Endothelial cell of umbilical vein (primary cell): ENCODE measurements around the gene CELF2. TPM values are rescaled to one million over a fixed set of nuclear protein-coding genes. Genes with fewer than 3 reads are reported as not detected.
A peak's percentile ranks its signal among the peaks of the same experiment; 100 is the strongest.

Experiments used
- BruUV-seq: library from RNA; stranded (reverse); fragments of 400-500 nt; replicated peaks from 2 replicates; lab custom pipeline; 2021; lab: Mats Ljungman, UMichigan
- CTCF ChIA-PET: fragments of 300-600, 350-600 bp; sonication (Branson Sonifier 250); formaldehyde crosslinking; loops from one replicate; lab custom pipeline; 2021; ENCODE audit warnings: antibody characterized with exemption, inconsistent platforms; lab: Charles Lee
- POLR2A ChIA-PET: fragments of 300-600, 350-600 bp; sonication (Branson Sonifier 250); formaldehyde crosslinking; loops from one replicate; lab custom pipeline; 2021; ENCODE audit warnings: antibody characterized with exemption, inconsistent platforms; lab: Charles Lee
- DNase-seq: peaks from one replicate; pipeline ENCODE4 v3.0.0-alpha.2; 2011; ENCODE audit warnings: low read depth, low spot score
- FAIRE-seq: peaks from 2 replicates; lab custom pipeline; 2011; peaks lifted over from hg19 to GRCh38; lab: Jason Lieb, UNC
- H2AFZ ChIP-seq: 2 replicates; pipeline ENCODE4 v1.6.0; 2012; ENCODE audit warnings: low read depth, low read length, control low read depth, inconsistent platforms
- H3K27ac ChIP-seq: 2 replicates; pipeline ENCODE4 v1.5.1; 2011; ENCODE audit warnings: low read depth, mild to moderate bottlenecking, control low read depth, low read length, moderate library complexity; ENCODE audit not compliant: insufficient read depth
- H3K27me3 ChIP-seq, 2 experiments: 2 replicates each; pipeline versions ENCODE4 v1.6.0 to v1.6.1; 2011; ENCODE audit warnings: low read length in 2 of 2, mixed read lengths in 1 of 2; ENCODE audit not compliant: control insufficient read depth in 2 of 2, insufficient read depth in 2 of 2
- H3K36me3 ChIP-seq, 2 experiments: 2 replicates in 1 of 2; 3 replicates in 1 of 2; pipeline ENCODE4 v1.5.1; 2011; ENCODE audit warnings: low read length in 2 of 2, mild to moderate bottlenecking in 1 of 2, moderate library complexity in 1 of 2; ENCODE audit not compliant: control insufficient read depth in 2 of 2, insufficient read depth in 2 of 2; ENCODE audit errors: extremely low read depth in 1 of 2
- H3K4me1 ChIP-seq: 3 replicates; pipeline ENCODE4 v1.5.1; 2011; ENCODE audit warnings: mild to moderate bottlenecking, low read length; ENCODE audit not compliant: control insufficient read depth, insufficient read depth; ENCODE audit errors: extremely low read depth
- H3K4me2 ChIP-seq: 2 replicates; pipeline ENCODE4 v1.6.1; 2011; ENCODE audit warnings: low read length, control low read depth, mixed read lengths; ENCODE audit not compliant: insufficient read depth
- H3K4me3 ChIP-seq, 3 experiments: fragments of 200-600 bp in 1 of 3; sonication (generic), shearing (Covaris generic) in 1 of 3; replicated peaks in 1 of 3; 2 replicates each; pipeline ENCODE4 v1.5.1; 2011 to 2016; ENCODE audit warnings: control low read depth in 3 of 3, low read length in 3 of 3, mild to moderate bottlenecking in 2 of 3, inconsistent platforms in 1 of 3, low read depth in 1 of 3, moderate library complexity in 1 of 3; ENCODE audit not compliant: insufficient read depth in 1 of 3
- H3K79me2 ChIP-seq: 2 replicates; pipeline ENCODE4 v1.6.0; 2012; ENCODE audit warnings: low read length, inconsistent platforms; ENCODE audit not compliant: control insufficient read depth, insufficient read depth
- H3K9ac ChIP-seq: replicated peaks from 2 replicates; pipeline ENCODE3; 2011; ENCODE audit warnings: low read length, control low read depth; ENCODE audit not compliant: insufficient read depth; ENCODE audit errors: extremely low read depth
- H3K9me1 ChIP-seq: replicated peaks from 3 replicates; pipeline ENCODE4 v1.6.0; 2011; ENCODE audit warnings: mild to moderate bottlenecking, low read length; ENCODE audit not compliant: control insufficient read depth, insufficient read depth; ENCODE audit errors: extremely low read depth
- H3K9me3 ChIP-seq: replicated peaks from 2 replicates; pipeline ENCODE4 v1.5.1; 2012; ENCODE audit warnings: low read length, inconsistent platforms; ENCODE audit not compliant: control insufficient read depth, insufficient read depth
- H4K20me1 ChIP-seq: replicated peaks from 2 replicates; pipeline ENCODE3; 2011; ENCODE audit warnings: mild to moderate bottlenecking, low read length; ENCODE audit not compliant: control insufficient read depth, insufficient read depth; ENCODE audit errors: extremely low read depth
- CTCF ChIP-seq, 2 donors: IDR thresholded peaks; 1 replicate in 1 of 2; 2 replicates in 1 of 2; pipeline ENCODE4 v1.5.1; 2011; ENCODE audit warnings: low read length in 2 of 2, mild to moderate bottlenecking in 2 of 2, moderate library complexity in 2 of 2, control low read depth in 1 of 2, inconsistent platforms in 1 of 2, low read depth in 1 of 2; ENCODE audit not compliant: insufficient read depth in 1 of 2; ENCODE audit errors: extremely low read depth in 1 of 2
- EZH2 ChIP-seq: IDR thresholded peaks from 2 replicates; pipeline ENCODE4 v1.6.1; 2012; ENCODE audit warnings: borderline replicate concordance, low read depth, mild to moderate bottlenecking, moderate library complexity, low read length, inconsistent platforms; ENCODE audit not compliant: severe bottlenecking
- FOS ChIP-seq: IDR thresholded peaks from 2 replicates; pipeline ENCODE4 v1.6.1; 2011; ENCODE audit warnings: mild to moderate bottlenecking, low read length, moderate library complexity, borderline replicate concordance; ENCODE audit not compliant: insufficient read depth
- GATA2 ChIP-seq: IDR thresholded peaks from 2 replicates; pipeline ENCODE4 v1.7.0; 2011; ENCODE audit warnings: low read depth, mild to moderate bottlenecking, moderate library complexity, mixed read lengths, low read length; ENCODE audit not compliant: insufficient read length, insufficient read depth
- JUN ChIP-seq: IDR thresholded peaks from 2 replicates; pipeline ENCODE4 v1.6.1; 2011; ENCODE audit warnings: borderline replicate concordance, low read depth; ENCODE audit not compliant: insufficient read length, insufficient read depth
- MYC ChIP-seq: IDR thresholded peaks from one replicate; pipeline ENCODE4 v1.6.1; 2011; ENCODE audit warnings: mild to moderate bottlenecking, low read depth, low read length
- POLR2A ChIP-seq: IDR thresholded peaks from 2 replicates; pipeline ENCODE4 v1.6.1; 2012; ENCODE audit warnings: low read depth, mild to moderate bottlenecking, control low read depth, low read length
- POLR2AphosphoS5 ChIP-seq: IDR thresholded peaks from 2 replicates; pipeline ENCODE4 v1.6.1; 2012; ENCODE audit warnings: low read depth, mild to moderate bottlenecking, control low read depth, low read length, moderate library complexity; ENCODE audit not compliant: insufficient read depth
- dilution Hi-C: fragments of 300-500 bp; cut with MboI; formaldehyde crosslinking; loops from one replicate; pipeline ENCODE4 v1.15.0; 2019; ENCODE audit warnings: low sequenced_read_pairs; ENCODE audit not compliant: extremely low pct_ligation_motif_present
- intact Hi-C: fragments of 100-400 bp; cut with micrococcal nuclease; formaldehyde crosslinking; loops from one replicate; pipeline ENCODE4 v1.10.0; 2022
- polyA plus RNA-seq, 4 experiments: library from polyadenylated mRNA; depleted of rRNA in 3 of 4; stranded (reverse) in 3 of 4; unstranded in 1 of 4; fragments of >200 nt; gene quantifications; 2 replicates each; pipeline versions ENCODE4 v1.2.1 to v1.2.3, GENCODE V29; 2011 to 2012; ENCODE audit warnings: missing spikeins in 1 of 4
- total RNA-seq: library from RNA; stranded (reverse); gene quantifications from 2 replicates; pipeline ENCODE4 v1.2.3, GENCODE V29; 2021
- TF ChIP-seq, protein P1 (sequence below): IDR thresholded peaks from 2 replicates; pipeline ENCODE4 v1.6.1; 2011; ENCODE audit not compliant: insufficient read depth, insufficient read length

CELF2 gene
- total and polyA plus RNA-seq, 2 donors (not counting 3 experiments of a cell fraction or from before 2014, with no cell fraction given) = 21.6 to 42.6 TPM

DNA sequence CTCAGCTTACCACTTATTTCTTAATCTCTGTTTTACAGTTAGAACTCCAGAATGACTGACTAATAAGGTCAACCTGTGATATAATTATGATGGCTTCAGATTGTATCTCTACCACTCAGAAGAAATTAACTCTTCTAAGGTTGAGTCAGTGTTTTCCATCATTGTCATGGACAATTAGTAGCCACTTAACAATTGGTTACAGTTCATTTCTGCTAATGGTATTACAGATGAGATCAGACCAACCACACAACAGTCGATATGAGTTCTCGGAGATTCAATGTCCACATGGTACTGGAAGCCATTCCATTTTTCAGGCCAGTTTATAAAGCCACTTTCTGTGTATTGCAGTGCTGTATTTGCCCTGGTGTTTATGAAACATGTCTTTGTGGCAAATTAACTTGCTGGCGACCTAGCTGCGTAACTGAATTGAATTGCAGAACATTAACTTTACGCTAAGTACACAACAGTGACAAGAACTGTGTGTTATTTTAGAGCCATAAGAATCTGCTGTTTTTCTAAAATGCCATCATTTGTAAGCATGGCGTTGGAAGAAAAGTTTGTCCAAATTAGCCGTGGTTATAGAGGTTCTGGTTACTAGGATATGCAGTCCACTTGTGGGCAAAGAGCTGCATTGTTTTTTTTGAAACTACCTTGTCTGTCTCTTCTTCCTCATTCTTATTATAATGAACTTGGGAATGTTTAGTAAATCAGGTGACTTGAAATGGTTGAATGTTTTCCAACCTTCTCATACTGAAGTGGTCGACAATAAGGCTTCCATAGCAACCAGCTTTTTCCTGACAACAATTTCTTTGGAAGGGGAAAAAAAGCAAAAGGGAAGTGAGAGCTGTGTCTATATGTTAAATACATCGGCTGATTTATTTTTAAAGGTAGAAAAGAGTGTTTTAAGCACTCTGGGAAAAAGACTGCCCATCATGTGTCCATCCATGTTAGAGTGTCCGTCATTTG, 76.4 kb downstream of the CELF2 start:
- Histone ChIP-seq H3K4me1 (no peaks in the 10 kb centered on the region), H3K27me3 (no peaks in the 10 kb centered on the region), H3K79me2 (no peaks in the 10 kb centered on the region), H3K9me1 (no peaks in the 10 kb centered on the region), H3K36me3 (no peaks in the 10 kb centered on the region), H3K4me3 (no peak overlapping the region), H4K20me1 (peaks cover 2% of the 10 kb centered on the region), H3K4me2 (no peak overlapping the region), H3K27ac (no peak overlapping the region), H2AFZ (no peak overlapping the region), H3K9ac (no peak overlapping the region), H3K9me3 (no peaks in the 10 kb centered on the region)
- CTCF ChIA-PET = interaction anchor here (1.0 kb wide), 1 partner anchor 14 kb away, joined by 3 read pairs; no protein-coding TSS in a partner anchor
- BruUV-seq = no TSS peak
- dilution Hi-C loops = no loop called here
- POLR2A ChIA-PET = no interaction called here
- intact Hi-C loops = no loop called here
- no peak for TF ChIP-seq GATA2
- no peak for TF ChIP-seq POLR2AphosphoS5
- DNase-seq (peak; percentile 20), FAIRE-seq (no peak)

- H3K4me1 ChIP-seq = no peaks in the 10 kb centered on the region
- H3K9me3 ChIP-seq = no peaks in the 10 kb centered on the region
- no TSS peak for BruUV-seq
- ChIA-PET CTCF (interaction anchor here (1.6 kb wide), 1 partner anchor 13 kb away, joined by 4 read pairs; no protein-coding TSS in a partner anchor), POLR2A (no interaction called here)
- no peak overlapping the region for H2AFZ ChIP-seq
- H4K20me1 ChIP-seq = peaks cover 2% of the 10 kb centered on the region
- H3K4me3 ChIP-seq = no peak overlapping the region
- DNase-seq = no peak
- H3K9me1 ChIP-seq = no peaks in the 10 kb centered on the region
- no peak overlapping the region for H3K9ac ChIP-seq
- no peaks in the 10 kb centered on the region for H3K27me3 ChIP-seq
- no peaks in the 10 kb centered on the region for H3K36me3 ChIP-seq
- intact Hi-C loops = no loop called here
- no peak overlapping the region for H3K4me2 ChIP-seq
- dilution Hi-C loops = no loop called here
- TF ChIP-seq EZH2 (no peak), CTCF (IDR thresholded peaks at IDR 0.05; ENCODE audit: extremely low read depth in 1 of 2, insufficient read depth in 1 of 2, low read depth in 1 of 2, low read length in 2 of 2) (no peak), POLR2AphosphoS5 (no peak), GATA2 (no peak), FOS (no peak), JUN (no peak), POLR2A (no peak), MYC (no peak)
- TF ChIP-seq, protein P1, sequence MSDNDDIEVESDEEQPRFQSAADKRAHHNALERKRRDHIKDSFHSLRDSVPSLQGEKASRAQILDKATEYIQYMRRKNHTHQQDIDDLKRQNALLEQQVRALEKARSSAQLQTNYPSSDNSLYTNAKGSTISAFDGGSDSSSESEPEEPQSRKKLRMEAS = no peak
- H3K79me2 ChIP-seq = no peaks in the 10 kb centered on the region
- FAIRE-seq = no peak
- H3K27ac ChIP-seq = no peak overlapping the region
These were observed 77.7 kb downstream of the CELF2 start for GRCh38 chr10:11095374-11095801.
